Measurements from ENCODE around the gene C1QTNF9. TPM values are rescaled to one million over a fixed set of nuclear protein-coding genes. Genes with fewer than 3 reads are reported as not detected.

Gene C1QTNF9
- total and polyA plus RNA-seq, 2 donors (not counting 1 experiment from before 2014, with no cell fraction given) = not detected

DNA sequence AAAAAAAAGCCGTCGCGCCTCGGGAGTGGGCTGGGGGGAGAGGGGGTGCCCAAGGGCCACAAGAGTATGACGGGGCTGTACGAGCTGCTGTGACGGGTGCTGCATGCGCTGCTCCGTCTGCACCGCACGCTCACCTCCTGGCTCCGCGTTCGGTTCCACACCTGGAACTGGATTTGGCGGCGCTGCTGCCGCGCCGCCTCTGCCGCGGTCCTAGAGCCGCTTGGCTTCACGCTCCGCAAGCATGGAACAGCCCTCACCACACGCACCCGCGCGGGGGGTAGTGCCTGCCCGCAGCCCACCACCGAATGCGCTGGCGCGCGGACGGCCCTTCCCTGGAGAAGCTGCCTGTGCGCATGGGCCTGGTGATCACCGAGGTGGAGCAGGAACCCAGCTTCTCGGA lies 18.8 kb downstream of the C1QTNF9 start:
- peak overlapping the region; percentile 16 for H2AFZ ChIP-seq (ENCODE audit: insufficient read depth, low read depth, low read length, poor library complexity, severe bottlenecking)
- ChIA-PET CTCF (no interaction called here), POLR2A (no interaction called here)
- WGBS (ENCODE audit: insufficient coverage) = 29% methylated on average over 20 of the region's 38 CpGs
- no peak for ATAC-seq (ENCODE audit: low read depth)
- TF ChIP-seq CTCF (IDR thresholded peaks at IDR 0.05) = no peak
- TF ChIP-seq EZH2 (IDR thresholded peaks at IDR 0.05; ENCODE audit: borderline replicate concordance, insufficient read depth, low read depth, low read length, poor library complexity, severe bottlenecking) = no peak
- no peak for DNase-seq
- no peak overlapping the region for H3K4me2 ChIP-seq (replicated peaks; ENCODE audit: low read depth, low read length, poor library complexity, severe bottlenecking)
- H3K27ac ChIP-seq (ENCODE audit: low read length in 2 of 2) = no peak overlapping the region
- H3K9me3 ChIP-seq (ENCODE audit: control extremely low read depth in 1 of 3, control insufficient read depth in 2 of 3, insufficient read depth in 1 of 3, low read length in 2 of 3) = peaks cover 0 to 5% (median 0%) of the 10 kb centered on the region in 3 donors
- intact Hi-C loops (cut with micrococcal nuclease) = no loop called here
- H3K36me3 ChIP-seq (replicated peaks in 1 of 2; ENCODE audit: control extremely low read depth in 1 of 2, control insufficient read depth in 1 of 2, extremely low read depth in 1 of 2, insufficient read depth in 2 of 2, low read length in 1 of 2) = no peaks in the 10 kb centered on the region
- no peaks in the 10 kb centered on the region for H3K79me2 ChIP-seq (ENCODE audit: control insufficient read depth, insufficient read depth, low read length)
- peaks cover 0 to 5% (median 1%) of the 10 kb centered on the region in 4 experiments for H3K27me3 ChIP-seq (replicated peaks in 1 of 4; ENCODE audit: control extremely low read depth in 1 of 4, control insufficient read depth in 3 of 4, insufficient read depth in 4 of 4, low read length in 3 of 4)
- H4K20me1 ChIP-seq (ENCODE audit: control insufficient read depth, insufficient read depth, low read length, poor library complexity, severe bottlenecking) = no peaks in the 10 kb centered on the region
- no peak overlapping the region for H3K4me3 ChIP-seq (ENCODE audit: control extremely low read depth in 1 of 5, extremely low read depth in 1 of 5, insufficient read depth in 1 of 5, low read depth in 2 of 5, low read length in 4 of 5)
- no peak overlapping the region for H3K9ac ChIP-seq (ENCODE audit: low read length)
- no peaks in the 10 kb centered on the region for H3K9me3 Mint-ChIP-seq (ENCODE audit: insufficient read depth)
- H3K4me1 Mint-ChIP-seq = peaks cover 6% of the 10 kb centered on the region
- H3K27ac Mint-ChIP-seq = no peak overlapping the region
- peaks cover 43% of the 10 kb centered on the region for H3K27me3 Mint-ChIP-seq
- peaks cover 4 to 6% of the 10 kb centered on the region in 2 donors for H3K4me1 ChIP-seq (ENCODE audit: control insufficient read depth in 2 of 2, insufficient read depth in 2 of 2, low read length in 2 of 2)
- H3K4me3 Mint-ChIP-seq = no peak overlapping the region

DNA sequence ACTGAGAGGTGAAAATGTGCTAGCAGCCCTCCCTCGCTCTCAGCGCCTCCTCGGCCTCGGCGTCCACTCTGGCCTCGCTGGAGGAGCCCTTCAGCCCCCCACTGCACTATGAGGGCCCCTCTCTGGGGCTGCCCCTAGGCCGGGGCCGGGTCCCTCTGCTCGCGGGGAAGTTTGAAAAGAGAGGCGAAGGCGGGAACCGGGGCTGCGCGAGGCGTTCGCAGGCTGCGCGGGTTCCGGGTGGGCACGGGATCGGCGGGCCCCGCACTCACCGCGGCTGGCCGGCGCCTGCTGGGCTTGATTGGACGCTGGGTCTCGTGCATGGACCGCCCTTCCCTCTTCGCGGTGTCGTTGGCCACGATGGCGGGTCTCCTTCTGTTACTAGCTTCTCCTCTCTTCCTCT lies 29.3 kb downstream of the C1QTNF9 start:
- Histone ChIP-seq H3K27ac (ENCODE audit: low read length in 2 of 2) (no peak overlapping the region), H3K27me3 (replicated peaks in 1 of 4; ENCODE audit: control extremely low read depth in 1 of 4, control insufficient read depth in 3 of 4, insufficient read depth in 4 of 4, low read length in 3 of 4) (peaks cover 0 to 2% (median 0%) of the 10 kb centered on the region in 4 experiments), H3K9ac (ENCODE audit: low read length) (no peak overlapping the region), H4K20me1 (ENCODE audit: control insufficient read depth, insufficient read depth, low read length, poor library complexity, severe bottlenecking) (no peaks in the 10 kb centered on the region), H2AFZ (ENCODE audit: insufficient read depth, low read depth, low read length, poor library complexity, severe bottlenecking) (no peak overlapping the region), H3K9me3 (ENCODE audit: control extremely low read depth in 1 of 3, control insufficient read depth in 2 of 3, insufficient read depth in 1 of 3, low read length in 2 of 3) (peaks cover 0 to 22% (median 0%) of the 10 kb centered on the region in 3 donors), H3K36me3 (replicated peaks in 1 of 2; ENCODE audit: control extremely low read depth in 1 of 2, control insufficient read depth in 1 of 2, extremely low read depth in 1 of 2, insufficient read depth in 2 of 2, low read length in 1 of 2) (no peaks in the 10 kb centered on the region), H3K4me2 (replicated peaks; ENCODE audit: low read depth, low read length, poor library complexity, severe bottlenecking) (no peak overlapping the region), H3K4me3 (ENCODE audit: control extremely low read depth in 1 of 5, extremely low read depth in 1 of 5, insufficient read depth in 1 of 5, low read depth in 2 of 5, low read length in 4 of 5) (no peak overlapping the region), H3K4me1 (ENCODE audit: control insufficient read depth in 2 of 2, insufficient read depth in 2 of 2, low read length in 2 of 2) (no peaks in the 10 kb centered on the region), H3K79me2 (ENCODE audit: control insufficient read depth, insufficient read depth, low read length) (no peaks in the 10 kb centered on the region)
- TF ChIP-seq CTCF (IDR thresholded peaks at IDR 0.05) (no peak), EZH2 (IDR thresholded peaks at IDR 0.05; ENCODE audit: borderline replicate concordance, insufficient read depth, low read depth, low read length, poor library complexity, severe bottlenecking) (no peak)
- CTCF ChIA-PET = no interaction called here
- DNase-seq (no peak), ATAC-seq (ENCODE audit: low read depth) (no peak)
- no peak overlapping the region for H3K4me3 Mint-ChIP-seq
- no peaks in the 10 kb centered on the region for H3K9me3 Mint-ChIP-seq (ENCODE audit: insufficient read depth)
- peaks cover 31% of the 10 kb centered on the region for H3K27me3 Mint-ChIP-seq
- no peaks in the 10 kb centered on the region for H3K4me1 Mint-ChIP-seq
- intact Hi-C loops (cut with micrococcal nuclease) = no loop called here
- POLR2A ChIA-PET = no interaction called here
- WGBS (ENCODE audit: insufficient coverage) = 97% methylated on average over 34 of the region's 36 CpGs
- H3K27ac Mint-ChIP-seq = no peak overlapping the region
